Measurements from ENCODE around the gene CHPF2. TPM values are rescaled to one million over a fixed set of nuclear protein-coding genes. Genes with fewer than 3 reads are reported as not detected.

Gene CHPF2
- total RNA-seq, 4 donors from 2014 or later: 34.5 to 58.5 (median 40.2) TPM

DNA sequence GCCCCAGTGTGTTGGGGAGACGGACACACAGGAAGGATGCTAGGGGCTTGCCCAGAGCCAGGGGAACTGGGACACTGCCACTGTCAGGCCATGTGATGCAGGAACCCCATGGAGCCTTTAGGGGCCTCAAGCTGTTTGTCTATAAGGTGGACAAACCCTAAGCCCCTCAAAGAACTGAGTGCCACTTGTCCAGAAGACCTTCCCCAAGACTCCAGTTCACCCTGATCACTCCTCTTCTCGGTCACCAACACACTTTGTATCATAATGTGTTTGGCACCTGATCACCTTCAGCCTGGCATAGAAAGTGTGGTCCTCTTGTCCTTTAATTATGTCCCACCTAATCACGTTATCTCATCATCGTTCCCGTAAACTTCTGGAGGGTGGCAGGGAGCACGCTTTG is 22.7 kb upstream of the CHPF2 start:
- Histone ChIP-seq H3K4me1 (no peaks in the 10 kb centered on the region), H3K27ac (no peak overlapping the region), H3K9me3 (no peaks in the 10 kb centered on the region), H3K27me3 (peaks cover 0 to under 1% of the 10 kb centered on the region in 2 donors), H3K4me3 (no peak overlapping the region), H3K36me3 (peaks cover 0 to 54% (median 10%) of the 10 kb centered on the region in 3 donors)
- 88% methylated on average over 6 of the region's 6 CpGs for WGBS, 2 donors
- no peak for TF ChIP-seq POLR2A (IDR thresholded peaks at IDR 0.05)
- no peak for TF ChIP-seq EP300 (IDR thresholded peaks at IDR 0.05)
- TF ChIP-seq, protein P1, sequence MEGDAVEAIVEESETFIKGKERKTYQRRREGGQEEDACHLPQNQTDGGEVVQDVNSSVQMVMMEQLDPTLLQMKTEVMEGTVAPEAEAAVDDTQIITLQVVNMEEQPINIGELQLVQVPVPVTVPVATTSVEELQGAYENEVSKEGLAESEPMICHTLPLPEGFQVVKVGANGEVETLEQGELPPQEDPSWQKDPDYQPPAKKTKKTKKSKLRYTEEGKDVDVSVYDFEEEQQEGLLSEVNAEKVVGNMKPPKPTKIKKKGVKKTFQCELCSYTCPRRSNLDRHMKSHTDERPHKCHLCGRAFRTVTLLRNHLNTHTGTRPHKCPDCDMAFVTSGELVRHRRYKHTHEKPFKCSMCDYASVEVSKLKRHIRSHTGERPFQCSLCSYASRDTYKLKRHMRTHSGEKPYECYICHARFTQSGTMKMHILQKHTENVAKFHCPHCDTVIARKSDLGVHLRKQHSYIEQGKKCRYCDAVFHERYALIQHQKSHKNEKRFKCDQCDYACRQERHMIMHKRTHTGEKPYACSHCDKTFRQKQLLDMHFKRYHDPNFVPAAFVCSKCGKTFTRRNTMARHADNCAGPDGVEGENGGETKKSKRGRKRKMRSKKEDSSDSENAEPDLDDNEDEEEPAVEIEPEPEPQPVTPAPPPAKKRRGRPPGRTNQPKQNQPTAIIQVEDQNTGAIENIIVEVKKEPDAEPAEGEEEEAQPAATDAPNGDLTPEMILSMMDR (IDR thresholded peaks at IDR 0.05): no peak
- no peak for DNase-seq (ENCODE audit: low spot score in 2 of 2)

DNA sequence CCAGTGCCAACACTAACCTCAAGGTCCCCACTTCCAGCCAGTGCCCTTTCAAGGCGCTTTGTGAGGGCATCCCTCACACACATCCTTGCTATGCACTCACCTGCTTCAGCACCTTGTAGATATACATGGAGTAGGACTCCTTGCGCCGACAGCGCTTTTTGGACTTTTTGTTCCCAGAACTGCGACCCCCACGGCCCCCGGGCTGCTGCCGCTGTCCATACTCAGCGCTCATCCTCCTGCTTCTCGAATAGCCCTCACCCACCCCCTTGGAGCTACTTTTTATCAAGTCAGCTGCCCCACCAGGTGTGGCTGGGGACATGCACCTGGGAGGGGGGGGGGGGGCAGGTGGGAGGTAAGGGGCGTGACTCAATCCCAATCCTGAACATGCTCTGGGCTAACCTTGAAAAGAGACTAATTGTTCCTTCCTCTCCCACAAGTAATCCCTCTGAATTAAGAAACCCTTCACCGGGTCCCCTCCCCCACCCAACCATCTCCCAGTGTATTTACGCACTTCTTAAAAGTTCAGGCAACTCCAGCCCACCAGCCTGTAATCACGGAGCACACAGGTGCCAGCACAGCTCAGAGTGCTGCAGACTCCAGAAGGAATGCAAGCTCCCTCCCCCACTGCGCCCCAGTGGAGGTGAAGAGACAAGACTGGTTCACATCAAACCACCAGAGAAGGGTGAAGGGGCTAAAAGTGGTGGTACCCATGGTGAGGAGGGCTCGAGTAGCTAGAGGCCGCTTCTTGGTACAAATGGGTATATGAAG is 22.0 kb upstream of the CHPF2 start, which contains the start of gene H2BK1:
H2BK1 (minus strand) TSS at position 402 of the 768 bp plus-strand sequence; CDS start at position 232, 170 bp downstream.
- Histone ChIP-seq H3K27me3 (no peaks in the 10 kb centered on the region), H3K36me3 (peaks cover 0 to 61% (median 11%) of the 10 kb centered on the region in 3 donors), H3K9me3 (no peaks in the 10 kb centered on the region), H3K4me1 (no peaks in the 10 kb centered on the region), H3K27ac (no peak within 1 kb of the TSS), H3K4me3 (no peak within 1 kb of the TSS)
- 81 to 82% methylated on average over 17 of the region's 17 CpGs for WGBS, 2 donors
- TF ChIP-seq, protein P1 (IDR thresholded peaks at IDR 0.05): no peak
- TF ChIP-seq POLR2A (IDR thresholded peaks at IDR 0.05) (no peak), EP300 (IDR thresholded peaks at IDR 0.05) (no peak)
- no peak for DNase-seq (ENCODE audit: low spot score in 2 of 2)

DNA sequence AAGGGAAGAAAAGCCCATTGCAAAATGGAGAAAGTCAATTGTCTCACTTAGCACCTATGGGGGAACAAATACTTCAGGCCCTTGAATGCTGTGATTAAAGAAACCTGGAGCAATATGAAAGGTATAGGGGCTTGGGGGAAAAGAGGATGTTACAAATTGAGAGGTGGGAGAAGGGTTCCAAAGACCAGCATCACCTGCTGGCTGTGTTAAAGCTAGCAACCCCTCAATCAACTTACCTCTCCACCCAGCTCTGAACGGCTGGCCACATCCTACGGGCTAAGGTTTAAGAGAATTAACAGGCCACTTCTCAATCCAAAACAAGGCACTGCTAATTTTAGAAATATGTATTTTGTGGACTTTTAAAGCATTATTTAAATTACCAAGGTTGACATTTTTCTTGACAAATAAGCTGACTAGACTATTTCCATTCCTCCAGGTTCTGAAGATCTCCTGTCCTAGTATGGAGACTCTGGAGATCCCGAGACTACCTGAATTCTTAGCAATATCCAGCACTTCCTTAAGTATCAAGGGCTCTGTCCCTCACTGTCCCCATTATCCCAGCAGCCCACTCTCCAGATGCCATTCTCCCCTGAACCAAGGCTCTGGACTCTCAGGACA is 21.0 kb upstream of the CHPF2 start:
- no peak for DNase-seq (ENCODE audit: low spot score in 2 of 2)
- no peaks in the 10 kb centered on the region for H3K27me3 ChIP-seq
- peaks cover 0 to 70% (median 17%) of the 10 kb centered on the region in 3 donors for H3K36me3 ChIP-seq
- no peak overlapping the region for H3K4me3 ChIP-seq
- TF ChIP-seq POLR2A (IDR thresholded peaks at IDR 0.05) (no peak), EP300 (IDR thresholded peaks at IDR 0.05) (no peak)
- TF ChIP-seq, protein P1 (IDR thresholded peaks at IDR 0.05): no peak
- no peaks in the 10 kb centered on the region for H3K9me3 ChIP-seq
- 78 to 81% methylated on average over 3 of the region's 3 CpGs for WGBS, 2 donors
- no peaks in the 10 kb centered on the region for H3K4me1 ChIP-seq
- no peak overlapping the region for H3K27ac ChIP-seq

DNA sequence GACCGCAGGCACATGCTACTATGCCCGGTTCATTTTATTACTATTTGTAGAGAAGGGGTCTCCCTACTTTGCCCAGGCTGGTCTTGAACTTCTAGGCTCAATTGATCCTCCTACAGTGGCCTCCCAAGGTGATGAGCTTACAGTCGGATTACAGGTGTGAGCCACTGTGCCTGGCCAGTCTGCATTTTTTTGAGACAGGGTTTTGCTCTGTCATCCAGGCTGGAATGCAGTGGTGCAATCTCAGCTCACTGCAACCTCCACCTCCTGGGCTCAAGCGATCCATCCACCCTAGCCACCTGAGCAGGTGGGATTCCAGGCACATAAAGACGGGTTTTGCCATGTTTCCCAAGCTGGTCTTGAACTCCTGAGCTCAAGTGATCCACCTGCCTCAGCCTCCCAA is 19.7 kb upstream of the CHPF2 start:
- Histone ChIP-seq H3K4me3 (no peak overlapping the region), H3K36me3 (peaks cover 0 to 84% (median 17%) of the 10 kb centered on the region in 3 donors), H3K27me3 (no peaks in the 10 kb centered on the region), H3K27ac (no peak overlapping the region), H3K4me1 (no peaks in the 10 kb centered on the region), H3K9me3 (no peaks in the 10 kb centered on the region)
- 86 to 92% methylated on average over 5 of the region's 5 CpGs for WGBS, 2 donors
- DNase-seq (ENCODE audit: low spot score in 2 of 2): no peak
- TF ChIP-seq POLR2A (IDR thresholded peaks at IDR 0.05): no peak
- TF ChIP-seq, protein P1 (IDR thresholded peaks at IDR 0.05): no peak
- no peak for TF ChIP-seq EP300 (IDR thresholded peaks at IDR 0.05)

DNA sequence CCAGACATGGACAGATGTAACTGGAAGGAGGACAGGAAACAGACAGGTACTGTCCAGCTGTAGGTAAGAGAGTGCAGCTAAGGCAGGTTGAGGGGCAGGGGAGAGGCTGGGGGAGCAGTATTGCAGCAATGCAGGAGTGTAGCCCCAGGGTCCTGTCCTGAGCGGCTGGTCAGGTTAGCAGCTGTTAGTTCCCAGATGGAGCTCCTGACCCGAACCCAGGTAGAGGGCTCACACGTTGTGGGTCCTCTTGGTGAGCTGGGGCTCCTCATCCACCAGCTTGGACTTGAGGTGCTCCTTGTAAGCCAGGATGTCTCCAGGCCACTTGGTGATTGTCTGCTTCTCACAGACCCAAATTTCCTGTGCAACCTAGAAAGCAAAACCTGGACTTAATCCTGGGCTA is 18.5 kb upstream of the CHPF2 start:
- Histone ChIP-seq H3K27ac (no peak overlapping the region), H3K9me3 (no peaks in the 10 kb centered on the region), H3K4me3 (no peak overlapping the region), H3K36me3 (peaks cover 0 to 96% (median 20%) of the 10 kb centered on the region in 3 donors), H3K27me3 (no peaks in the 10 kb centered on the region), H3K4me1 (no peaks in the 10 kb centered on the region)
- TF ChIP-seq POLR2A (IDR thresholded peaks at IDR 0.05) (no peak), EP300 (IDR thresholded peaks at IDR 0.05) (no peak)
- TF ChIP-seq, protein P1 (IDR thresholded peaks at IDR 0.05): no peak
- 73 to 84% methylated on average over 3 of the region's 3 CpGs for WGBS, 2 donors
- DNase-seq (ENCODE audit: low spot score in 2 of 2): no peak

Measured in tibial nerve (tissue), 4 donors.